ENCODE results near the gene AGK.

AGK gene

DNA sequence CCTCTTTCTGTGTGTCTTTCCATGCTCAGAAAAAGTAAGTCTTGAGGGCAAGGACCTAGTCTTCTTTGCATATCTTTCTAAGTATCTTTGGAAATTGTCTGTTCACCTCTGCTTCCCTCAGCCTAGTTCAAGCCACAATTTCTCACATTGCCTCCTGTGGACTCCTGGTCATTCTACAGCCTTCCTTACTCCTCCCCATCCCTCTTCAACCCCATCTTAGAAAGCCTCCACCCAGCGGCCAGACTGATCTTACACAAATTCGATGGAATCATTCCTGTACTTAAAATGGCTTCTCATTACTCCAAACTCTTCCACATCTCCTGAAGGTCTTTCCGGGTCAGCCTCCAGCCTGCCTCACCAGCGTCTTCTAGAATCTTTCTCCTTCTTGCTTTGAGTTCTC, 24.1 kb upstream of the AGK start:
- Histone ChIP-seq H3K4me3 (ENCODE audit: low read depth in 1 of 2, low read length in 1 of 2) (no peak overlapping the region), H3K9me3 (no peaks in the 10 kb centered on the region), H3K27me3 (peaks cover 56% of the 10 kb centered on the region), H3K36me3 (no peaks in the 10 kb centered on the region), H3K4me1 (ENCODE audit: control insufficient read depth in 1 of 2, insufficient read depth in 1 of 2, low read depth in 1 of 2, low read length in 1 of 2) (no peaks in the 10 kb centered on the region), H3K27ac (no peak overlapping the region)
- TF ChIP-seq, protein P1, sequence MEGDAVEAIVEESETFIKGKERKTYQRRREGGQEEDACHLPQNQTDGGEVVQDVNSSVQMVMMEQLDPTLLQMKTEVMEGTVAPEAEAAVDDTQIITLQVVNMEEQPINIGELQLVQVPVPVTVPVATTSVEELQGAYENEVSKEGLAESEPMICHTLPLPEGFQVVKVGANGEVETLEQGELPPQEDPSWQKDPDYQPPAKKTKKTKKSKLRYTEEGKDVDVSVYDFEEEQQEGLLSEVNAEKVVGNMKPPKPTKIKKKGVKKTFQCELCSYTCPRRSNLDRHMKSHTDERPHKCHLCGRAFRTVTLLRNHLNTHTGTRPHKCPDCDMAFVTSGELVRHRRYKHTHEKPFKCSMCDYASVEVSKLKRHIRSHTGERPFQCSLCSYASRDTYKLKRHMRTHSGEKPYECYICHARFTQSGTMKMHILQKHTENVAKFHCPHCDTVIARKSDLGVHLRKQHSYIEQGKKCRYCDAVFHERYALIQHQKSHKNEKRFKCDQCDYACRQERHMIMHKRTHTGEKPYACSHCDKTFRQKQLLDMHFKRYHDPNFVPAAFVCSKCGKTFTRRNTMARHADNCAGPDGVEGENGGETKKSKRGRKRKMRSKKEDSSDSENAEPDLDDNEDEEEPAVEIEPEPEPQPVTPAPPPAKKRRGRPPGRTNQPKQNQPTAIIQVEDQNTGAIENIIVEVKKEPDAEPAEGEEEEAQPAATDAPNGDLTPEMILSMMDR (IDR thresholded peaks at IDR 0.05): no peak

DNA sequence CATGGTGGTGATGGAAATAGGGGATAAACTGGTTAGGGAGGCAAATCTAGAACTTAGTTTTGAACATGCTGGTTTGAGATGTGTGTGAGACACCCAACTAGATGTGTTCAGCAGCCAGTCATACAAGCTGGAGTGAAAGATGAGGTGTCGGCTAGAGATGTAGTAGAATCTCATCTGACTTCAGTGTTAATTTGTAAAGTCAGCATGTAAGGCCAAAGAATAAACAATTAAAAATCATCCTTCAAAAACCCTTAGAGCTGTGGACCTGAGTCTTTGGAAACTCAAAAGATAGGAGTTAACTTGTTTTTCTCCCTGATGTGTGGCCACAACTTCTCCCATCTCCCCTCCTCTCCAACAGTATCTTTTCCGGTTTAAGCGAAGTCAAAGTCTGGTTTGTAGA, 22.8 kb upstream of the AGK start:
- Histone ChIP-seq H3K9me3 (no peaks in the 10 kb centered on the region), H3K4me3 (ENCODE audit: low read depth in 1 of 2, low read length in 1 of 2) (no peak overlapping the region), H3K36me3 (no peaks in the 10 kb centered on the region), H3K27me3 (peaks cover 50% of the 10 kb centered on the region), H3K27ac (no peak overlapping the region), H3K4me1 (ENCODE audit: control insufficient read depth in 1 of 2, insufficient read depth in 1 of 2, low read depth in 1 of 2, low read length in 1 of 2) (no peaks in the 10 kb centered on the region)
- TF ChIP-seq, protein P1 (IDR thresholded peaks at IDR 0.05): no peak

GRCh38 chr7:141533149-141533949, 17.9 kb upstream of the AGK start:
- H3K27me3 ChIP-seq: peaks cover 57% of the 10 kb centered on the region
- H3K9me3 ChIP-seq: no peaks in the 10 kb centered on the region
- no peaks in the 10 kb centered on the region for H3K36me3 ChIP-seq
- no peak overlapping the region for H3K4me3 ChIP-seq (ENCODE audit: low read depth in 1 of 2, low read length in 1 of 2)
- H3K4me1 ChIP-seq (ENCODE audit: control insufficient read depth in 1 of 2, insufficient read depth in 1 of 2, low read depth in 1 of 2, low read length in 1 of 2): no peaks in the 10 kb centered on the region
- no peak overlapping the region for H3K27ac ChIP-seq
- TF ChIP-seq, protein P1 (IDR thresholded peaks at IDR 0.05): peak; percentile 70

GRCh38 chr7:141534757-141535737, 16.2 kb upstream of the AGK start:
- TF ChIP-seq, protein P1 (IDR thresholded peaks at IDR 0.05): no peak
- Histone ChIP-seq H3K4me3 (ENCODE audit: low read depth in 1 of 2, low read length in 1 of 2) (no peak overlapping the region), H3K27me3 (peaks cover 67% of the 10 kb centered on the region)

GRCh38 chr7:141537906-141538305, 13.3 kb upstream of the AGK start:
- TF ChIP-seq, protein P1 (IDR thresholded peaks at IDR 0.05): no peak
- H3K27ac ChIP-seq: no peak overlapping the region
- no peak overlapping the region for H3K4me3 ChIP-seq (ENCODE audit: low read depth in 1 of 2, low read length in 1 of 2)
- H3K36me3 ChIP-seq: no peaks in the 10 kb centered on the region
- H3K27me3 ChIP-seq: peaks cover 77% of the 10 kb centered on the region
- no peaks in the 10 kb centered on the region for H3K9me3 ChIP-seq
- no peaks in the 10 kb centered on the region for H3K4me1 ChIP-seq (ENCODE audit: control insufficient read depth in 1 of 2, insufficient read depth in 1 of 2, low read depth in 1 of 2, low read length in 1 of 2)

More at GRCh38 chr7:141534757-141535737, 16.2 kb upstream of the AGK start:
- Histone ChIP-seq H3K36me3 (no peaks in the 10 kb centered on the region), H3K9me3 (no peaks in the 10 kb centered on the region), H3K27ac (no peak overlapping the region), H3K4me1 (ENCODE audit: control insufficient read depth in 1 of 2, insufficient read depth in 1 of 2, low read depth in 1 of 2, low read length in 1 of 2) (no peaks in the 10 kb centered on the region)
